PC-3 (cell line): Measurements from ENCODE around the gene KCNK4. TPM values are rescaled to one million over a fixed set of nuclear protein-coding genes. Genes with fewer than 3 reads are reported as not detected.

ENCODE experiments used
- ATAC-seq: fragments of 200-7000 bp; cut with Tn5 transposase; 2 replicates; pipeline ENCODE4 v1.9.1; 2020; ENCODE audit warnings: mild to moderate bottlenecking, moderate library complexity
- BruUV-seq: library from RNA; stranded (reverse); fragments of 400-500 nt; replicated peaks from 2 replicates; lab custom pipeline; 2021; lab: Mats Ljungman, UMichigan
- CTCF ChIA-PET: fragments of 300-600 bp; sonication (Branson Sonifier 250); formaldehyde crosslinking; loops from one replicate; lab custom pipeline; 2022; ENCODE audit warnings: antibody characterized with exemption; lab: Charles Lee
- POLR2A ChIA-PET: fragments of 300-600 bp; sonication (Branson Sonifier 250); formaldehyde crosslinking; loops from one replicate; lab custom pipeline; 2022; ENCODE audit warnings: antibody characterized with exemption; ENCODE audit not compliant: unreplicated experiment; lab: Charles Lee
- DNase-seq: peaks from one replicate; pipeline ENCODE4 v3.0.0-alpha.2; 2015
- H2AFZ ChIP-seq: fragments of 300-600 bp; sonication (generic); 2 replicates; pipeline ENCODE4 v1.6.0; 2016; ENCODE audit warnings: antibody characterized with exemption, low read length
- H3F3A ChIP-seq: fragments of 300-600 bp; sonication (generic); one replicate; pipeline ENCODE4 v1.6.0; 2017; ENCODE audit warnings: antibody characterized with exemption, low read length, control low read depth, mild to moderate bottlenecking; ENCODE audit not compliant: unreplicated experiment
- H3K27ac ChIP-seq: fragments of 300-600 bp; sonication (generic); 2 replicates; pipeline ENCODE4 v1.5.1; 2016; ENCODE audit warnings: mild to moderate bottlenecking, low read length
- H3K27me3 ChIP-seq: fragments of 300-600 bp; sonication (generic); 2 replicates; pipeline ENCODE4 v1.6.1; 2016; ENCODE audit warnings: low read length, mixed read lengths
- H3K36me3 ChIP-seq: fragments of 300-600 bp; sonication (generic); 2 replicates; pipeline ENCODE4 v1.6.1; 2016; ENCODE audit warnings: low read depth, mixed run types, low read length, mixed read lengths
- H3K4me1 ChIP-seq: fragments of 300-600 bp; sonication (generic); 2 replicates; pipeline ENCODE4 v1.5.1; 2016; ENCODE audit warnings: low read length; ENCODE audit not compliant: insufficient read depth
- H3K4me2 ChIP-seq: fragments of 300-600 bp; sonication (generic); 2 replicates; pipeline ENCODE4 v1.6.0; 2016; ENCODE audit warnings: low read length
- H3K4me3 ChIP-seq: fragments of 300-600 bp; sonication (generic); 2 replicates; pipeline ENCODE4 v1.5.1; 2016; ENCODE audit warnings: mild to moderate bottlenecking, low read length, mixed read lengths
- H3K79me2 ChIP-seq: fragments of 300-600 bp; sonication (generic); 2 replicates; pipeline ENCODE4 v1.6.1; 2017; ENCODE audit warnings: low read length, mixed read lengths
- H3K9ac ChIP-seq: fragments of 300-600 bp; sonication (generic); 2 replicates; pipeline ENCODE4 v1.6.0; 2016; ENCODE audit warnings: mild to moderate bottlenecking, low read length
- H3K9me2 ChIP-seq: fragments of 300-600 bp; sonication (generic); replicated peaks from 2 replicates; pipeline ENCODE4 v1.6.1; 2016; ENCODE audit warnings: mixed run types, low read length, mixed read lengths
- H3K9me3 ChIP-seq: fragments of 300-600 bp; sonication (generic); 2 replicates; pipeline ENCODE4 v1.6.1; 2016; ENCODE audit warnings: low read length, mixed read lengths
- H4K20me1 ChIP-seq: fragments of 300-600 bp; sonication (generic); 2 replicates; pipeline ENCODE4 v1.6.1; 2016; ENCODE audit warnings: low read length, mixed read lengths
- EZH2 ChIP-seq: fragments of 300-600 bp; sonication (generic); IDR thresholded peaks from one replicate; pipeline ENCODE4 v1.6.1; 2017; ENCODE audit warnings: antibody characterized with exemption, mild to moderate bottlenecking, low read length; ENCODE audit not compliant: unreplicated experiment
- EZH2phosphoT487 ChIP-seq: fragments of 300-600 bp; sonication (generic); IDR thresholded peaks from 2 replicates; pipeline ENCODE4 v1.6.1; 2018; ENCODE audit warnings: mild to moderate bottlenecking, antibody characterized with exemption, low read length, borderline replicate concordance
- intact Hi-C: fragments of 100-400 bp; cut with micrococcal nuclease; formaldehyde crosslinking; loops from 2 replicates; pipeline ENCODE4 v1.9.0; 2023
- total RNA-seq: library from RNA; depleted of rRNA; stranded (reverse); fragments of >200 nt; gene quantifications from 2 replicates; pipeline ENCODE4 v1.2.3, GENCODE V29; 2014
- TF ChIP-seq, protein P1 (sequence below): fragments of 300-600 bp; sonication (generic); conservative IDR thresholded peaks from 2 replicates; pipeline ENCODE4 v1.5.1; 2017; ENCODE audit warnings: antibody characterized with exemption, low read depth, mild to moderate bottlenecking, low read length

KCNK4 gene
- total RNA-seq, 1 experiment from 2014 or later, result 1.2 TPM

DNA sequence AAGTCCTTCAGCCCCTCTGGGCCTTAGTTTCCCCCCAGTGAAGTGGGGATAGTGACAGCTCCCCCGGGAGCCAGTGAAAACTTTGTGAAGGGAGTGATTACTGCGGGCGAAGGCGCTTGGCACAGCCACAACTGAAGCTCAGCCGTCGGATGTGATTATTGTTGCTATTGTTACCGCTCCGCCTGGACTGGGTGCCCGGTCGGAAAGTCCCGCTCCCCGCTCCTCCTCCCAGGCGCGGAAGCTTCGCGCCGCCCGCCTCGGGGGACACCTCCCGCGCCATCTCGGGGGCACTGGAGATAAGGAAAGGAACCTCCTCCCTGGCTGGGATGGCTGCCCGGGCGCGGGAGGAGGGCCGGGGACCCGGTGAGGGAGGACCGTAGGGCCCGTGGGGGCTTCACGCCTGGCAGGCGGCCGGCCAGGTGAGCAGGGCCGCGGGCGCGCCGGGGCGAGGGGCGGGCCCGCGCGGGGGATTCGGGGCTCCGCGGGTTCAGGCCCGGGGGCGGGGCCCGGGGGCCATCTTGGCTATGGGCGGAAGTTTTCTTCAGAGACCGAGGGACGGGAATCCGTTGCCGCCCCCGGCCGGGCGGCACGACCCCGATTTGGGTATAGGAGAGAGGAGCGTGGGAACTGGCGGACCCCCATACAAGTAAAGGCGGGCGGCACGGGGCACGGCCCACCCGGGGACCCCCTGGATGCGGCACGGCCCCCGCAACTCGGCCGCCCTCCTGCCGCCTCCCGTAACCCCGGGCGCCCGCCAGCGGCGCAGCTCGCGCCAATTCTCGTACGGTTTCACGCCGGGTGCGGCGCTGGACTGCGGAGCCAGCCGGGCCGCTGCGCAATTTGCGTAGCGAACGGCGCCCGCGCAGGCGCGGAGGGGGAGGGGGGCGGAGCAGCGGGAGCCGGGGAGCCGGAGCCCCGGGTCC, 5.9 kb upstream of the KCNK4 start, which contains the start of gene GPR137:
Gene GPR137, plus strand, starts transcription at position 887 of the 923 bp plus-strand sequence. CDS start 677 bp downstream, outside the sequence.
- Histone ChIP-seq H3K4me2 (peak within 1 kb of the TSS; percentile 90), H2AFZ (peak within 1 kb of the TSS; percentile 88), H4K20me1 (no peaks in the 10 kb centered on the region), H3K27me3 (no peaks in the 10 kb centered on the region), H3K36me3 (no peaks in the 10 kb centered on the region), H3K4me1 (peaks cover 18% of the 10 kb centered on the region), H3K27ac (peak within 1 kb of the TSS; percentile 62), H3K9me2 (no peaks in the 10 kb centered on the region), H3K79me2 (peaks cover 28% of the 10 kb centered on the region), H3K9ac (peak within 1 kb of the TSS; percentile 75), H3F3A (no peaks in the 10 kb centered on the region), H3K9me3 (no peaks in the 10 kb centered on the region), H3K4me3 (peak within 1 kb of the TSS; percentile 73)
- peak; percentile 47 for ATAC-seq
- TSS peak; percentile 91 for BruUV-seq
- TF ChIP-seq, protein P1, sequence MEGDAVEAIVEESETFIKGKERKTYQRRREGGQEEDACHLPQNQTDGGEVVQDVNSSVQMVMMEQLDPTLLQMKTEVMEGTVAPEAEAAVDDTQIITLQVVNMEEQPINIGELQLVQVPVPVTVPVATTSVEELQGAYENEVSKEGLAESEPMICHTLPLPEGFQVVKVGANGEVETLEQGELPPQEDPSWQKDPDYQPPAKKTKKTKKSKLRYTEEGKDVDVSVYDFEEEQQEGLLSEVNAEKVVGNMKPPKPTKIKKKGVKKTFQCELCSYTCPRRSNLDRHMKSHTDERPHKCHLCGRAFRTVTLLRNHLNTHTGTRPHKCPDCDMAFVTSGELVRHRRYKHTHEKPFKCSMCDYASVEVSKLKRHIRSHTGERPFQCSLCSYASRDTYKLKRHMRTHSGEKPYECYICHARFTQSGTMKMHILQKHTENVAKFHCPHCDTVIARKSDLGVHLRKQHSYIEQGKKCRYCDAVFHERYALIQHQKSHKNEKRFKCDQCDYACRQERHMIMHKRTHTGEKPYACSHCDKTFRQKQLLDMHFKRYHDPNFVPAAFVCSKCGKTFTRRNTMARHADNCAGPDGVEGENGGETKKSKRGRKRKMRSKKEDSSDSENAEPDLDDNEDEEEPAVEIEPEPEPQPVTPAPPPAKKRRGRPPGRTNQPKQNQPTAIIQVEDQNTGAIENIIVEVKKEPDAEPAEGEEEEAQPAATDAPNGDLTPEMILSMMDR, result no peak
- TF ChIP-seq EZH2, result no peak
- no peak for TF ChIP-seq EZH2phosphoT487
- peak; percentile 79 for DNase-seq
- ChIA-PET POLR2A (no interaction called here), CTCF (interaction anchor here (1.0 to 1.1 kb wide), 2 partner anchors 9 to 33 kb away, joined by 3 read pairs; no protein-coding TSS in a partner anchor)
- intact Hi-C loops, result loop anchor here (2.0 kb wide), 2 partner anchors 14 to 16 kb away; partner anchors contain the start of gene CATSPERZ

DNA sequence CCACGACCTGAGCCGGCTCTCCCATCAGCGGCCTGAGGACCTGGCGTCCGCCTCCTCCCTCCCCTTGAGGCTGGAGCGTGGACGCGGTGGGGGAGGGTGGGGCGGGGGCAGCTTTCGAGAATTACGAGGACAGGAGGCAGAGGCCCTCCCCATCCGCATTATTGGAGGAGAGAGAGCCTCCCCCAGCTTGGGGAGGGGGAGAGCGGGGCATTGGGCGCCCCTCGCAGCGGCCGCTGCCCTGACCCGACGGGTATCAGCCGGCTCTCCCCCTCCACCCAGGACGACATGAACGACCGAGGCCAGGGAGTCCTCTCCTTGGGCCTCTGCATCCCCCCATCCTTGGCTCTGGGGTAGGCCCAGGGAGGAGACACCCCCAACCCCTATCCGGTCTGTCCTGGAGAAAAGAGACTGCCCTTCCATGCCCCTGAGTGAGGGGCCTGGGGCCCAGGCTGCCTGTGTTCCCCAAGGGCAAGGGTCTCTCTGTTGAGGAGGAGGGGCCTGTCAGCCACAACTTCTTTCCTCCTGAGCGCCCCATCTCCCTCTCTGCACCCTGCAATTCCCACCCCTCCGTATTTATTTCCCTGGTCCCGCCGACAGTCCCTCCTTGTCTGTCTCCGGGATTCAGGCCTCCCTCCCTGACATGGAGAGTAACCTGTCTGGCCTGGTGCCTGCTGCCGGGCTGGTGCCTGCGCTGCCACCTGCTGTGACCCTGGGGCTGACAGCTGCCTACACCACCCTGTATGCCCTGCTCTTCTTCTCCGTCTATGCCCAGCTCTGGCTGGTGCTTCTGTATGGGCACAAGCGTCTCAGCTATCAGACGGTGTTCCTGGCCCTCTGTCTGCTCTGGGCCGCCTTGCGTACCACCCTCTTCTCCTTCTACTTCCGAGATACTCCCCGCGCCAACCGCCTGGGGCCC, 5.0 kb upstream of the KCNK4 start:
- Histone ChIP-seq H3K9ac (peak overlapping the region; percentile 75), H3K4me1 (peaks cover 18% of the 10 kb centered on the region), H3K79me2 (peaks cover 28% of the 10 kb centered on the region), H3K36me3 (no peaks in the 10 kb centered on the region), H4K20me1 (no peaks in the 10 kb centered on the region), H3F3A (no peaks in the 10 kb centered on the region), H3K9me3 (no peaks in the 10 kb centered on the region), H3K9me2 (no peaks in the 10 kb centered on the region), H2AFZ (peak overlapping the region; percentile 88), H3K27me3 (peaks cover 5% of the 10 kb centered on the region; the same call in 1 of the 2 replicates), H3K4me2 (peak overlapping the region; percentile 90), H3K27ac (no peak overlapping the region), H3K4me3 (peak overlapping the region; percentile 73)
- POLR2A ChIA-PET, result interaction anchor here (0.5 kb wide), 1 partner anchor 112 kb away, joined by 4 read pairs; no protein-coding TSS in a partner anchor
- CTCF ChIA-PET, result interaction anchor here (1.0 kb wide), 1 partner anchor 34 kb away, joined by 3 read pairs; no protein-coding TSS in a partner anchor
- TF ChIP-seq, protein P1, result peak; percentile 66
- TF ChIP-seq EZH2, result no peak
- intact Hi-C loops, result loop anchor here (2.0 kb wide), 2 partner anchors 15 kb away; partner anchors contain the start of gene CATSPERZ
- BruUV-seq, result TSS peak; percentile 15
- ATAC-seq, result peak; percentile 22
- peak; percentile 55 for DNase-seq
